GM12878 (cell line): ENCODE results near the gene GATAD2B. TPM values are rescaled to one million over a fixed set of nuclear protein-coding genes. Genes with fewer than 3 reads are reported as not detected.
A peak's percentile ranks its signal among the peaks of the same experiment; 100 is the strongest.

Experiments used
- ATAC-seq: fragments of 200-7000 bp; cut with Tn5 transposase; 3 replicates; pipeline ENCODE4 v1.9.1; 2020; ENCODE audit warnings: mild to moderate bottlenecking, moderate library complexity
- BruUV-seq: library from RNA; stranded (reverse); fragments of 400-500 nt; replicated peaks from 2 replicates; lab custom pipeline; 2021; lab: Mats Ljungman, UMichigan
- CTCF ChIA-PET: fragments of 300-600 bp; sonication (Branson Sonifier 250); formaldehyde crosslinking; extraction: SDS; loops from one replicate; lab custom pipeline; 2021; ENCODE audit warnings: inconsistent platforms; lab: Yijun Ruan, JAX
- POLR2A ChIA-PET: fragments of 350-600 bp; formaldehyde crosslinking; extraction: SDS; loops from one replicate; lab custom pipeline; 2021; ENCODE audit warnings: inconsistent platforms; lab: Charles Lee
- RAD21 ChIA-PET: fragments of 300-600 bp; sonication (Branson Sonifier 250); formaldehyde crosslinking; loops from one replicate; lab custom pipeline; 2023; ENCODE audit warnings: antibody characterized with exemption; ENCODE audit not compliant: unreplicated experiment; lab: Charles Lee
- SMC1A ChIA-PET: fragments of 300-600 bp; sonication (Branson Sonifier 250); formaldehyde crosslinking; loops from one replicate; lab custom pipeline; 2023; ENCODE audit not compliant: unreplicated experiment, uncharacterized antibody; lab: Charles Lee
- DNase-seq: peaks from one replicate; pipeline ENCODE4 v3.0.0-alpha.2; 2011; ENCODE audit warnings: low read depth, low spot score
- FAIRE-seq: peaks from 3 replicates; lab custom pipeline; 2011; peaks lifted over from hg19 to GRCh38; lab: Jason Lieb, UNC
- H2AFZ ChIP-seq: 2 replicates; pipeline ENCODE4 v1.6.0; 2011; ENCODE audit warnings: low read depth, low read length, control low read depth; ENCODE audit not compliant: control insufficient read depth
- H3K27ac ChIP-seq: 2 replicates; pipeline ENCODE4 v1.5.1; 2011; ENCODE audit warnings: control low read depth; ENCODE audit not compliant: control insufficient read depth, insufficient read depth
- H3K27me3 ChIP-seq, 2 experiments: replicated peaks in 1 of 2; 2 replicates each; pipeline versions ENCODE4 v1.6.0 to v1.6.1; 2011; ENCODE audit warnings: low read length in 1 of 2; ENCODE audit not compliant: control insufficient read depth in 2 of 2, insufficient read depth in 2 of 2
- H3K36me3 ChIP-seq, 2 experiments: 2 replicates each; pipeline ENCODE4 v1.5.1; 2011; ENCODE audit warnings: low read length in 1 of 2; ENCODE audit not compliant: control insufficient read depth in 2 of 2, insufficient read depth in 2 of 2
- H3K4me1 ChIP-seq: 2 replicates; pipeline ENCODE4 v1.6.1; 2011; ENCODE audit warnings: mild to moderate bottlenecking, low read length, moderate library complexity, mixed read lengths; ENCODE audit not compliant: control insufficient read depth, insufficient read depth
- H3K4me2 ChIP-seq: 2 replicates; pipeline ENCODE4 v1.6.0; 2011; ENCODE audit warnings: control low read depth; ENCODE audit not compliant: control insufficient read depth, insufficient read depth
- H3K4me3 ChIP-seq: fragments of 200-600 bp; sonication (generic); 2 replicates; pipeline ENCODE4 v1.5.1; 2016
- H3K79me2 ChIP-seq: 2 replicates; pipeline ENCODE4 v1.6.0; 2011; ENCODE audit warnings: low read length; ENCODE audit not compliant: control insufficient read depth, insufficient read depth
- H3K9ac ChIP-seq: 2 replicates; pipeline ENCODE4 v1.8.0; 2011; ENCODE audit warnings: low read length, control low read depth, mixed read lengths; ENCODE audit not compliant: control insufficient read depth, insufficient read depth
- H3K9me3 ChIP-seq: replicated peaks from 3 replicates; pipeline ENCODE4 v1.5.1; 2011; ENCODE audit warnings: mild to moderate bottlenecking, low read length; ENCODE audit not compliant: control insufficient read depth, insufficient read depth
- H4K20me1 ChIP-seq: 2 replicates; pipeline ENCODE4 v1.6.0; 2011; ENCODE audit not compliant: control insufficient read depth, insufficient read depth
- CHD1 ChIP-seq: IDR thresholded peaks from 2 replicates; pipeline ENCODE4 v1.6.1; 2012; ENCODE audit warnings: low read depth, low read length, improper control_type of control experiment
- CHD2 ChIP-seq: IDR thresholded peaks from 2 replicates; pipeline ENCODE4 v1.6.1; 2011; ENCODE audit warnings: low read depth, low read length, improper control_type of control experiment, borderline replicate concordance
- FOXK2 ChIP-seq: fragments of 450-650 bp; IDR thresholded peaks from 2 replicates; pipeline ENCODE4 v1.6.1; 2017; ENCODE audit warnings: mild to moderate bottlenecking, moderate library complexity
- HDAC2 ChIP-seq: fragments of 200-600 bp; sonication (generic); IDR thresholded peaks from 2 replicates; pipeline ENCODE4 v1.6.1; 2017
- HDGF ChIP-seq: fragments of 450-650 bp; IDR thresholded peaks from 2 replicates; pipeline ENCODE4 v1.6.1; 2016; ENCODE audit warnings: antibody characterized with exemption
- NFXL1 ChIP-seq: fragments of 450-650 bp; IDR thresholded peaks from 2 replicates; pipeline ENCODE4 v1.6.1; 2017; ENCODE audit warnings: antibody characterized with exemption, mild to moderate bottlenecking, borderline replicate concordance
- NR2C2 ChIP-seq: IDR thresholded peaks from 2 replicates; pipeline ENCODE4 v1.6.1; 2011; ENCODE audit warnings: borderline replicate concordance, low read depth; ENCODE audit not compliant: control insufficient read depth, insufficient read length
- ZSCAN29 ChIP-seq: fragments of 450-650 bp; IDR thresholded peaks from 2 replicates; pipeline ENCODE4 v1.6.1; 2017; ENCODE audit warnings: mild to moderate bottlenecking, moderate library complexity
- WGBS: methylation state at CpG from one replicate; pipeline ENCODE4 v1.1.6; 2016; ENCODE audit warnings: low lambda C conversion rate; ENCODE audit not compliant: insufficient replicate concordance, insufficient coverage; ENCODE audit errors: missing lambda C conversion rate; 5-methylcytosine and 5-hydroxymethylcytosine counted together
- in situ Hi-C: fragments of 300-500 bp; cut with MboI; formaldehyde crosslinking; loops from 9 replicates; pipeline ENCODE4 v1.14.3; 2018; ENCODE audit warnings: mixed read lengths
- intact Hi-C: fragments of 100-400 bp; cut with micrococcal nuclease; formaldehyde crosslinking; loops from one replicate; pipeline ENCODE4 v1.14.2; 2022; ENCODE audit not compliant: unreplicated experiment
- polyA plus RNA-seq, 11 experiments: library from polyadenylated mRNA; depleted of rRNA in 4 of 11; unstranded in 6 of 11; stranded (reverse) in 5 of 11; fragments of >200 nt; fragmentation: Nextera tagmentation in 4 of 11; fragmentation: Illumina TruSeq in 1 of 11; extraction: Ambion mirVana in 4 of 11; extraction: Trizol in 1 of 11; gene quantifications; 1 replicate in 1 of 11; 2 replicates in 10 of 11; pipeline versions ENCODE4 v1.2.1 to v1.2.3, GENCODE V29; 2011 to 2016; ENCODE audit warnings: inconsistent platforms in 2 of 11, missing spikeins in 2 of 11, low read depth in 1 of 11
- total RNA-seq, 4 experiments: library from RNA; depleted of rRNA in 3 of 4; stranded (reverse); fragments of >200 nt in 3 of 4; fragmentation: Illumina TruSeq in 1 of 4; extraction: Trizol in 1 of 4; gene quantifications; 2 replicates each; pipeline versions ENCODE4 v1.2.1 to v1.2.3, GENCODE V29; 2013 to 2021
- TF ChIP-seq, protein P1 (sequence below): IDR thresholded peaks from 2 replicates; pipeline ENCODE4 v1.6.1; 2012; ENCODE audit warnings: low read length, inconsistent platforms

Gene GATAD2B
- total and polyA plus RNA-seq, 10 of the 15 experiments (the other 5 are each of a cell fraction or from before 2014, with no cell fraction given): 2.4 to 63.1 (median 8.7) TPM

DNA sequence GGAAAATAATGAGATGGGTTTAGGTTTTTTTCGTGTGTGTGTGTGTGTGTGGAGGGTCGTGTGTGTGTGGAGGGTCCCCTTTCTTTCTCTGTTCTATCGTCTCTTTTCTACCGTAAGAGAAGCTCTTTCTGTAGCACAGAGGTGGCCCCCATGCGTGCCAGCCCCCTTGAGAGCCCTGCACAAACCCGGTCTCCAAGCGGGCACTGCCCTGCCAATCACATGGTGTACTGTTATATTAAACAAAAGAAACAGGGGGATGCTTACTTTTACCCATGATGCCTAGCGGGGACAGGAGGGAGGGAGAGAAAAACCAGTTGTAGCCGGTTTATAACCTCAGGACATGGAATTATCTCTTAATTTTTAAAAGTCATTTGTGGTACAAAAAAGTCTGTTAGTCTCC, 41.0 kb downstream of the GATAD2B start:
- 83% methylated on average over 9 of the region's 9 CpGs for WGBS
- Histone ChIP-seq H3K4me2 (no peak overlapping the region), H3K79me2 (peaks cover 68% of the 10 kb centered on the region), H3K9ac (no peak overlapping the region), H3K27ac (no peak overlapping the region; the same call in 1 of the 2 replicates), H2AFZ (no peak overlapping the region), H3K27me3 (no peaks in the 10 kb centered on the region), H3K4me3 (no peak overlapping the region), H3K4me1 (no peaks in the 10 kb centered on the region; the same call in 1 of the 2 replicates), H4K20me1 (no peaks in the 10 kb centered on the region), H3K9me3 (no peaks in the 10 kb centered on the region), H3K36me3 (peaks cover 2 to 5% of the 10 kb centered on the region in 2 experiments; a peak in 2 of 4 replicates)
- ATAC-seq: no peak
- no peak for TF ChIP-seq NR2C2
- TF ChIP-seq ZSCAN29: no peak
- no peak for TF ChIP-seq FOXK2
- FAIRE-seq: no peak
- ChIA-PET CTCF (interaction anchor here (0.5 to 1.4 kb wide), 4 partner anchors 53 to 671 kb away, joined by 3 to 5 read pairs (median 4); no protein-coding TSS in a partner anchor), SMC1A (interaction anchor here (0.9 to 2.0 kb wide), 5 partner anchors 11 to 50 kb away, joined by 3 to 5 read pairs (median 3); no protein-coding TSS in a partner anchor), RAD21 (interaction anchor here (1.5 kb wide), 1 partner anchor 54 kb away, joined by 3 read pairs; no protein-coding TSS in a partner anchor), POLR2A (interaction anchor here (1.1 kb wide), 1 partner anchor 16 kb away, joined by 7 read pairs; no protein-coding TSS in a partner anchor)
- no peak for DNase-seq
- in situ Hi-C loops (no loop called here), intact Hi-C loops (no loop called here)
- BruUV-seq: no TSS peak

DNA sequence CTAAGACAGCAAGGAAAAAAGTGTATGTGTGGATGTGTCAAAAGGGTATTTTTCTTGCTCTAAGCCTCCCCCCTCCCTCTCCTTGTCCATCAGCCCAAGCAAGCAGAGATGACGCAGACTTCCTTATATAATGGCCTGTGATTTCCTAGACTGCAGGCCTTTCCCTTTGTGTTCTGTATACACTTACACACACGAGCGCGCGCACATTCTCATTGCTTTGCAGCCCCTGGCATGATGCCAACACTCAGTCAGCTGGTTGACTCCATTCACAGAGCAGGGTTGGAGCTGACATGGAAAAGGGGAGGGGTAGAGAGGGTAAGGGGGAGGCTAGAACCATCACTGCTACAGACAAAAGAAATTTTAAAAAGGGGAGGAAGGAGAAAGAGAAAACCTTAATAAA, 41.8 kb downstream of the GATAD2B start:
- in situ Hi-C loops: no loop called here
- Histone ChIP-seq H3K79me2 (peaks cover 67% of the 10 kb centered on the region), H3K27me3 (no peaks in the 10 kb centered on the region), H3K4me2 (no peak overlapping the region), H3K9ac (no peak overlapping the region), H3K36me3 (peaks cover 2 to 5% of the 10 kb centered on the region in 2 experiments; a peak in 2 of 4 replicates), H3K27ac (peak overlapping the region; percentile 8; the same call in 1 of the 2 replicates), H3K4me1 (no peaks in the 10 kb centered on the region; the same call in 1 of the 2 replicates), H3K4me3 (no peak overlapping the region), H4K20me1 (no peaks in the 10 kb centered on the region; the same call in 1 of the 2 replicates), H3K9me3 (no peaks in the 10 kb centered on the region), H2AFZ (no peak overlapping the region)
- ChIA-PET SMC1A (interaction anchor here (1.0 to 2.0 kb wide), 5 partner anchors 12 to 63 kb away, joined by 3 to 5 read pairs (median 3); no protein-coding TSS in a partner anchor), CTCF (interaction anchor here (0.6 to 1.4 kb wide), 3 partner anchors 13 to 303 kb away, joined by 3 to 4 read pairs (median 3); no protein-coding TSS in a partner anchor), RAD21 (interaction anchor here (1.5 kb wide), 1 partner anchor 53 kb away, joined by 3 read pairs; no protein-coding TSS in a partner anchor), POLR2A (interaction anchor here (0.5 to 1.1 kb wide), 2 partner anchors 15 to 249 kb away, joined by 3 to 7 read pairs; no protein-coding TSS in a partner anchor)
- ATAC-seq (no peak), DNase-seq (no peak), FAIRE-seq (no peak)
- intact Hi-C loops: no loop called here
- no TSS peak for BruUV-seq
- WGBS: 98% methylated on average over 5 of the region's 5 CpGs
- TF ChIP-seq, protein P1, sequence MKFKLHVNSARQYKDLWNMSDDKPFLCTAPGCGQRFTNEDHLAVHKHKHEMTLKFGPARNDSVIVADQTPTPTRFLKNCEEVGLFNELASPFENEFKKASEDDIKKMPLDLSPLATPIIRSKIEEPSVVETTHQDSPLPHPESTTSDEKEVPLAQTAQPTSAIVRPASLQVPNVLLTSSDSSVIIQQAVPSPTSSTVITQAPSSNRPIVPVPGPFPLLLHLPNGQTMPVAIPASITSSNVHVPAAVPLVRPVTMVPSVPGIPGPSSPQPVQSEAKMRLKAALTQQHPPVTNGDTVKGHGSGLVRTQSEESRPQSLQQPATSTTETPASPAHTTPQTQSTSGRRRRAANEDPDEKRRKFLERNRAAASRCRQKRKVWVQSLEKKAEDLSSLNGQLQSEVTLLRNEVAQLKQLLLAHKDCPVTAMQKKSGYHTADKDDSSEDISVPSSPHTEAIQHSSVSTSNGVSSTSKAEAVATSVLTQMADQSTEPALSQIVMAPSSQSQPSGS: no peak
- TF ChIP-seq CHD2 (no peak), HDAC2 (no peak), HDGF (no peak), NFXL1 (no peak), CHD1 (no peak)
